Neural cell (in vitro differentiated cells): ENCODE measurements around the gene PDIA6. TPM values are rescaled to one million over a fixed set of nuclear protein-coding genes. Genes with fewer than 3 reads are reported as not detected.

Experiments used
- H2AFZ ChIP-seq: fragments of 200-600, 300-800 bp; sonication (generic), shearing (Covaris generic); 2 replicates; pipeline ENCODE4 v1.6.0; 2014; ENCODE audit warnings: low read depth, mild to moderate bottlenecking, antibody characterized with exemption, low read length, moderate library complexity
- H3F3A ChIP-seq: fragments of 200-600 bp; shearing (Covaris generic); 2 replicates; pipeline ENCODE4 v1.6.1; 2016; ENCODE audit warnings: mild to moderate bottlenecking, moderate library complexity, mixed read lengths, antibody characterized with exemption, low read length; ENCODE audit not compliant: insufficient read depth, poor library complexity, severe bottlenecking
- H3K27ac ChIP-seq: fragments of 200-600, 300-800 bp; sonication (generic), shearing (Covaris generic); 2 replicates; pipeline ENCODE4 v1.5.1; 2014; ENCODE audit warnings: mild to moderate bottlenecking, low read length, moderate library complexity
- H3K27me3 ChIP-seq: fragments of 300-800, 200-600 bp; sonication (generic), shearing (Covaris generic); 2 replicates; pipeline ENCODE4 v1.6.0; 2014; ENCODE audit warnings: mild to moderate bottlenecking, low read depth, low read length, moderate library complexity; ENCODE audit not compliant: insufficient read depth
- H3K36me3 ChIP-seq: fragments of 300-800, 200-600 bp; sonication (generic), shearing (Covaris generic); 2 replicates; pipeline ENCODE4 v1.5.1; 2014; ENCODE audit warnings: mild to moderate bottlenecking, antibody characterized with exemption, low read length, moderate library complexity; ENCODE audit not compliant: insufficient read depth
- H3K4me2 ChIP-seq: fragments of 300-800, 200-600 bp; sonication (generic), shearing (Covaris generic); 2 replicates; pipeline ENCODE4 v1.6.0; 2014; ENCODE audit warnings: mild to moderate bottlenecking, low read length
- H3K4me3 ChIP-seq: fragments of 300-800, 200-600 bp; sonication (generic), shearing (Covaris generic); 2 replicates; pipeline ENCODE4 v1.5.1; 2014; ENCODE audit warnings: mild to moderate bottlenecking, low read length, moderate library complexity
- H3K79me2 ChIP-seq: fragments of 200-600 bp; shearing (Covaris generic); replicated peaks from 2 replicates; pipeline ENCODE4 v1.6.0; 2014; ENCODE audit warnings: mild to moderate bottlenecking, low read length, moderate library complexity; ENCODE audit not compliant: insufficient read depth
- H3K9ac ChIP-seq: fragments of 300-800, 200-600 bp; sonication (generic), shearing (Covaris generic); 2 replicates; pipeline ENCODE4 v1.6.1; 2016; ENCODE audit warnings: mild to moderate bottlenecking, low read length, mixed read lengths
- H3K9me2 ChIP-seq: fragments of 200-600 bp; shearing (Covaris generic); 2 replicates; pipeline ENCODE4 v1.6.1; 2016; ENCODE audit warnings: mild to moderate bottlenecking, low read length, mixed read lengths; ENCODE audit not compliant: insufficient read depth
- H3K9me3 ChIP-seq: fragments of 200-600, 300-800 bp; sonication (generic), shearing (Covaris generic); 2 replicates; pipeline ENCODE4 v1.6.1; 2016; ENCODE audit warnings: mild to moderate bottlenecking, mixed run types, low read length, moderate library complexity, mixed read lengths
- H4K20me1 ChIP-seq: fragments of 200-600 bp; shearing (Covaris generic); 2 replicates; pipeline ENCODE4 v1.6.1; 2016; ENCODE audit warnings: mild to moderate bottlenecking, mixed run types; ENCODE audit not compliant: insufficient read depth
- CTCF ChIP-seq: fragments of 450-650 bp; IDR thresholded peaks from 2 replicates; pipeline ENCODE4 v1.5.1; 2014; ENCODE audit warnings: antibody characterized with exemption, mild to moderate bottlenecking, moderate library complexity; ENCODE audit not compliant: poor library complexity, severe bottlenecking
- EP300 ChIP-seq: fragments of 450-650 bp; conservative IDR thresholded peaks from 2 replicates; pipeline ENCODE4 v1.6.1; 2014; ENCODE audit warnings: antibody characterized with exemption, mild to moderate bottlenecking, moderate library complexity; ENCODE audit not compliant: poor library complexity, severe bottlenecking
- EZH2 ChIP-seq: fragments of 200-600, 300-800 bp; shearing (Covaris generic), sonication (generic); IDR thresholded peaks from 2 replicates; pipeline ENCODE4 v1.6.1; 2014; ENCODE audit warnings: antibody characterized with exemption, low read length, borderline replicate concordance, mild to moderate bottlenecking; ENCODE audit not compliant: insufficient read depth, poor library complexity, severe bottlenecking
- MXI1 ChIP-seq: fragments of 450-650 bp; conservative IDR thresholded peaks from 2 replicates; pipeline ENCODE4 v1.6.1; 2014; ENCODE audit warnings: antibody characterized with exemption, mild to moderate bottlenecking; ENCODE audit not compliant: poor library complexity, severe bottlenecking
- POLR2AphosphoS5 ChIP-seq: IDR thresholded peaks from 2 replicates; pipeline ENCODE4 v1.6.1; 2012
- RAD21 ChIP-seq: fragments of 450-650 bp; conservative IDR thresholded peaks from 2 replicates; pipeline ENCODE4 v1.6.1; 2014; ENCODE audit warnings: antibody characterized with exemption, mild to moderate bottlenecking, moderate library complexity
- REST ChIP-seq: IDR thresholded peaks from 2 replicates; pipeline ENCODE4 v1.6.1; 2012; ENCODE audit warnings: borderline replicate concordance
- SMC3 ChIP-seq: fragments of 450-650 bp; conservative IDR thresholded peaks from 2 replicates; pipeline ENCODE4 v1.6.1; 2014; ENCODE audit warnings: antibody characterized with exemption, mild to moderate bottlenecking, moderate library complexity; ENCODE audit not compliant: poor library complexity
- TAF1 ChIP-seq: IDR thresholded peaks from 2 replicates; pipeline ENCODE4 v1.6.1; 2012; ENCODE audit warnings: low read depth
- polyA plus RNA-seq: library from polyadenylated mRNA; depleted of rRNA; stranded (reverse); fragments of >200 nt; gene quantifications from 2 replicates; pipeline ENCODE4 v1.2.3, GENCODE V29; 2014

Gene PDIA6
- polyA plus RNA-seq, 1 donor from 2014 or later: 124 TPM

- Histone ChIP-seq H4K20me1 (no peaks in the 10 kb centered on the region), H3K36me3 (no peaks in the 10 kb centered on the region), H3K9me2 (no peaks in the 10 kb centered on the region), H3K27ac (no peak overlapping the region), H3K9me3 (no peaks in the 10 kb centered on the region), H3K4me2 (no peak overlapping the region), H3K27me3 (no peaks in the 10 kb centered on the region), H3F3A (no peaks in the 10 kb centered on the region), H3K79me2 (no peaks in the 10 kb centered on the region), H3K4me3 (no peak overlapping the region), H2AFZ (no peak overlapping the region), H3K9ac (no peak overlapping the region)
- no peak for TF ChIP-seq EZH2
- no peak for TF ChIP-seq EP300
- TF ChIP-seq POLR2AphosphoS5: no peak
- TF ChIP-seq TAF1: no peak
- TF ChIP-seq RAD21: no peak
- no peak for TF ChIP-seq SMC3
Observed at GRCh38 chr2:10785260-10785659, 27.3 kb downstream of the PDIA6 start.

GRCh38 chr2:10784719-10785118 is 27.9 kb downstream of the PDIA6 start:
- Histone ChIP-seq H3K36me3 (no peaks in the 10 kb centered on the region), H4K20me1 (no peaks in the 10 kb centered on the region), H3K4me2 (no peak overlapping the region), H3K9ac (no peak overlapping the region), H3F3A (no peaks in the 10 kb centered on the region), H3K4me3 (no peak overlapping the region), H3K9me3 (no peaks in the 10 kb centered on the region), H3K79me2 (no peaks in the 10 kb centered on the region), H3K9me2 (no peaks in the 10 kb centered on the region), H3K27me3 (no peaks in the 10 kb centered on the region), H3K27ac (no peak overlapping the region), H2AFZ (no peak overlapping the region)
- TF ChIP-seq MXI1: no peak
- no peak for TF ChIP-seq SMC3
- no peak for TF ChIP-seq EZH2
- TF ChIP-seq CTCF: no peak
- TF ChIP-seq TAF1: no peak
- TF ChIP-seq RAD21: no peak
- TF ChIP-seq REST: no peak
- TF ChIP-seq POLR2AphosphoS5: no peak
- TF ChIP-seq EP300: no peak
